OCI-LY7 (cell line): ENCODE measurements around the gene EPS8L2. TPM values are rescaled to one million over a fixed set of nuclear protein-coding genes. Genes with fewer than 3 reads are reported as not detected.

Source experiments
- BruUV-seq: library from RNA; stranded (reverse); fragments of 400-500 nt; replicated peaks from 2 replicates; lab custom pipeline; 2021; lab: Mats Ljungman, UMichigan
- CTCF ChIA-PET: fragments of 300-600 bp; sonication (Branson Sonifier 250); formaldehyde crosslinking; loops from one replicate; lab custom pipeline; 2022; ENCODE audit warnings: antibody characterized with exemption; ENCODE audit not compliant: unreplicated experiment; lab: Charles Lee
- POLR2A ChIA-PET: fragments of 300-600 bp; sonication (Branson Sonifier 250); formaldehyde crosslinking; loops from one replicate; lab custom pipeline; 2022; ENCODE audit warnings: antibody characterized with exemption; lab: Charles Lee
- DNase-seq: peaks from one replicate; pipeline ENCODE4 v3.0.0-alpha.2; 2015; ENCODE audit warnings: low spot score
- H2AFZ ChIP-seq: fragments of 200-600 bp; sonication (generic), shearing (Covaris generic); 2 replicates; pipeline ENCODE4 v1.6.1; 2014; ENCODE audit warnings: mild to moderate bottlenecking, antibody characterized with exemption, low read length, moderate library complexity
- H3K27ac ChIP-seq: fragments of 200-600 bp; sonication (generic); 2 replicates; pipeline ENCODE4 v1.5.1; 2014; ENCODE audit warnings: mixed run types, low read depth, mild to moderate bottlenecking, moderate library complexity, low read length, inconsistent platforms; ENCODE audit not compliant: poor library complexity, severe bottlenecking
- H3K36me3 ChIP-seq: fragments of 200-600 bp; sonication (generic); 2 replicates; pipeline ENCODE4 v1.6.1; 2014; ENCODE audit warnings: mild to moderate bottlenecking, antibody characterized with exemption, low read length, moderate library complexity, mixed read lengths; ENCODE audit not compliant: insufficient read depth
- H3K4me1 ChIP-seq: fragments of 200-600 bp; sonication (generic); 2 replicates; pipeline ENCODE4 v1.5.1; 2014; ENCODE audit warnings: mild to moderate bottlenecking, low read length; ENCODE audit not compliant: insufficient read depth, poor library complexity, severe bottlenecking
- H3K4me2 ChIP-seq: fragments of 200-600 bp; sonication (generic); 2 replicates; pipeline ENCODE4 v1.6.1; 2014; ENCODE audit warnings: mild to moderate bottlenecking, low read length
- H3K4me3 ChIP-seq: fragments of 200-600 bp; sonication (generic); 2 replicates; pipeline ENCODE4 v1.5.1; 2014; ENCODE audit warnings: mild to moderate bottlenecking, low read depth, low read length; ENCODE audit not compliant: poor library complexity, severe bottlenecking
- H3K79me2 ChIP-seq: fragments of 200-600 bp; sonication (generic); 2 replicates; pipeline ENCODE4 v1.6.1; 2016; ENCODE audit warnings: low read depth, mild to moderate bottlenecking, low read length, moderate library complexity, mixed read lengths; ENCODE audit not compliant: insufficient read depth
- H3K9me2 ChIP-seq: fragments of 200-600 bp; sonication (generic); 2 replicates; pipeline ENCODE4 v1.6.1; 2016; ENCODE audit warnings: mild to moderate bottlenecking, low read length, mixed read lengths; ENCODE audit not compliant: insufficient read depth
- H3K9me3 ChIP-seq: fragments of 200-600 bp; sonication (generic); 2 replicates; pipeline ENCODE4 v1.6.1; 2014; ENCODE audit warnings: mild to moderate bottlenecking, mixed run types, low read length, mixed read lengths
- H4K20me1 ChIP-seq: fragments of 200-600 bp; sonication (generic); 2 replicates; pipeline ENCODE4 v1.6.1; 2014; ENCODE audit warnings: mild to moderate bottlenecking, antibody characterized with exemption, low read length, moderate library complexity, mixed read lengths; ENCODE audit not compliant: insufficient read depth
- EZH2phosphoT487 ChIP-seq: fragments of 200-600 bp; sonication (generic); IDR thresholded peaks from 2 replicates; pipeline ENCODE4 v1.6.1; 2018; ENCODE audit warnings: low read depth, borderline replicate concordance, mild to moderate bottlenecking, mixed run types, antibody characterized with exemption, low read length, moderate library complexity, mixed read lengths
- intact Hi-C: fragments of 100-400 bp; cut with micrococcal nuclease; formaldehyde crosslinking; loops from one replicate; pipeline ENCODE4 v1.10.0; 2022; ENCODE audit not compliant: unreplicated experiment
- total RNA-seq, 2 experiments: library from RNA; depleted of rRNA in 1 of 2; stranded (reverse); fragments of >200 nt in 1 of 2; shearing (Covaris generic) in 1 of 2; gene quantifications; 2 replicates each; pipeline ENCODE4 v1.2.3, GENCODE V29; 2014 to 2022
- TF ChIP-seq, protein P1 (sequence below): fragments of 200-600 bp; sonication (generic); conservative IDR thresholded peaks from 2 replicates; pipeline ENCODE4 v1.5.1; 2014; ENCODE audit warnings: mild to moderate bottlenecking, antibody characterized with exemption, low read length, moderate library complexity, mixed read lengths

EPS8L2 gene
- total RNA-seq, 2 experiments from 2014 or later = 3.8 to 7.1 TPM

DNA sequence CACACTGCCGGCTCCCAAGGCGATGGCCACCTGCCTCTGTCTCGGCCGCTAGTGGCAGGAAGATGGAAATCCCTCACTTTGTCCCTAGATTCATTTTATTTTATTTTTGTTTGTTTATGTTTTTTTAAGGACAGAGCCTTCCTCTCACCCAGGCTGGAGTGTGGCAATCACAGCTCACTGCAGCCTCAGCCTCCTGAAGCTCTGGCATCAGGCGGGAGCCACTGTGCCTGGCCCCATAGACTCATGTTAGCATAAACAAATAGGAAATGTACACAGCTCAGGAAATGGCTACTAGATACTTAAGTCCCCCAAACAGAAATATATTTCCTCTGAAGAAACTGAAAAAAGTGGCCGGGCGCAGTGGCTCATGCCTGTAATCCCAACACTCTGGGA is 6.9 kb upstream of the EPS8L2 start:
- Histone ChIP-seq H3K79me2 (peaks cover 18% of the 10 kb centered on the region; the same call in 1 of the 2 replicates), H3K9me3 (no peaks in the 10 kb centered on the region), H3K27ac (no peak overlapping the region), H3K36me3 (peaks cover 3% of the 10 kb centered on the region; the same call in 1 of the 2 replicates), H3K4me2 (no peak overlapping the region), H3K4me3 (no peak overlapping the region), H2AFZ (no peak overlapping the region), H3K4me1 (peaks cover 22% of the 10 kb centered on the region), H4K20me1 (no peaks in the 10 kb centered on the region), H3K9me2 (no peaks in the 10 kb centered on the region)
- CTCF ChIA-PET = no interaction called here
- DNase-seq = no peak
- intact Hi-C loops = no loop called here
- no TSS peak for BruUV-seq
- TF ChIP-seq EZH2phosphoT487 = no peak
- TF ChIP-seq, protein P1, sequence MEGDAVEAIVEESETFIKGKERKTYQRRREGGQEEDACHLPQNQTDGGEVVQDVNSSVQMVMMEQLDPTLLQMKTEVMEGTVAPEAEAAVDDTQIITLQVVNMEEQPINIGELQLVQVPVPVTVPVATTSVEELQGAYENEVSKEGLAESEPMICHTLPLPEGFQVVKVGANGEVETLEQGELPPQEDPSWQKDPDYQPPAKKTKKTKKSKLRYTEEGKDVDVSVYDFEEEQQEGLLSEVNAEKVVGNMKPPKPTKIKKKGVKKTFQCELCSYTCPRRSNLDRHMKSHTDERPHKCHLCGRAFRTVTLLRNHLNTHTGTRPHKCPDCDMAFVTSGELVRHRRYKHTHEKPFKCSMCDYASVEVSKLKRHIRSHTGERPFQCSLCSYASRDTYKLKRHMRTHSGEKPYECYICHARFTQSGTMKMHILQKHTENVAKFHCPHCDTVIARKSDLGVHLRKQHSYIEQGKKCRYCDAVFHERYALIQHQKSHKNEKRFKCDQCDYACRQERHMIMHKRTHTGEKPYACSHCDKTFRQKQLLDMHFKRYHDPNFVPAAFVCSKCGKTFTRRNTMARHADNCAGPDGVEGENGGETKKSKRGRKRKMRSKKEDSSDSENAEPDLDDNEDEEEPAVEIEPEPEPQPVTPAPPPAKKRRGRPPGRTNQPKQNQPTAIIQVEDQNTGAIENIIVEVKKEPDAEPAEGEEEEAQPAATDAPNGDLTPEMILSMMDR = no peak
- POLR2A ChIA-PET = no interaction called here

DNA sequence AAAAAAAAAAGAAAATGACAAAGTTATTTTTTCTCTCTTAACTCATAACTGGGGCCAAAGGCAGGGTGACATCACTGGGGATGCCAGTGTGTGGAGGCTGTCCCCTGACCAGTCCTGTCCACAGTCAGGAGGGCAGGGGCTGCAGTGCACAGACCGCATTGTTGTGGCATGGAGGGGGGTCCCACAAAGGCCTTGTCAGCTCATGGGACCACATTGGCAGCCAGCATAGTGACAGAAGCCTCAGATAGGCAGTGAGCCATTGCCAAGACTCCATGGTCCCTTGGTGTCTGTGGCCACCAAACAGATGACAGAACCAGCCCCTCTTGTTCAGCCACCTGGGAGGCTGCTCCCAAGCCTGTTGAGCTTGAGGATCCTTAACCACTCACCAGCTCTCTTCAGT is 6.3 kb upstream of the EPS8L2 start:
- DNase-seq = no peak
- H3K79me2 ChIP-seq = peaks cover 17% of the 10 kb centered on the region; the same call in 1 of the 2 replicates
- H3K4me2 ChIP-seq = no peak overlapping the region
- TF ChIP-seq, protein P1 = no peak
- TF ChIP-seq EZH2phosphoT487 = no peak
- no peak overlapping the region for H3K4me3 ChIP-seq
- H3K4me1 ChIP-seq = peaks cover 20% of the 10 kb centered on the region
- H3K27ac ChIP-seq = no peak overlapping the region
- ChIA-PET POLR2A (no interaction called here), CTCF (interaction anchor here (0.6 kb wide), 1 partner anchor 13 kb away, joined by 4 read pairs; no protein-coding TSS in a partner anchor)
- BruUV-seq = no TSS peak
- intact Hi-C loops = no loop called here
- peaks cover 3% of the 10 kb centered on the region; the same call in 1 of the 2 replicates for H3K36me3 ChIP-seq
- no peak overlapping the region for H2AFZ ChIP-seq
- H3K9me3 ChIP-seq = no peaks in the 10 kb centered on the region
- H4K20me1 ChIP-seq = no peaks in the 10 kb centered on the region
- no peaks in the 10 kb centered on the region for H3K9me2 ChIP-seq

DNA sequence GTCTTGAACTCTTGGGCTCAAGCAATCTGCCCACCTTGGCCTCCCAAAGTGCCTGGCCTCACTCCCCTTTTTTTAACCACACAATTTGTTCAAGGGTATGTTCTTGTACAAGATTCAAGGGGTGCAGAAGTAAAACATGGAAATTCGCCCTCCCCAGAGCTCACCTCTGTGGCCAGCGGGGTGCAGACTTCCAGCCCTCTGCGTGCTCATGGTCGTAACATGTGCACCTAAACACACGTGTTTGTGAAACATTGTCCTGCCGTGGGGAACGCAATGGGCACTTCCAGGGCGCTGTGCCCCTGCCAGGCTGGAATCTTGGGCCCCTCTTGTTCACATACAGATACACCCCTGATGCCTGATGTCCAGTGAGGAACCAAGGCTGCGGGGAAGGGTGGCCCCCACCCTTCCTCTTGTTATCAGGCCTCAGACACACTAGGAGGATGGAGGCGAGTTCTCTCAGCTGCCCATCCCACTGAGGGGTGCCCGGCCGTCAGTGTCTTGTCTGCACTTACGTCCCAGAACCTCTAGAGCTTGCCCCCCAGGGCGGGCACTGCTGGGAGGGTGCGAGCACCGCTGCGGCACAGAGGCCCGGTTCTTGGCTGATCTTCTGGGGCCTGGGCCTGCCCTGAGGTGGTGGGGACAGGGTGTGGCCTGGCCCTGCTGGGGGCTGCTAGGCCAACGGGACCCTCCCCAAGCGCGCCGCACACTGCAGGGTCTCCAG is 4.1 kb upstream of the EPS8L2 start:
- Histone ChIP-seq H3K79me2 (peaks cover 9% of the 10 kb centered on the region; the same call in 1 of the 2 replicates), H3K9me3 (no peaks in the 10 kb centered on the region), H3K27ac (no peak overlapping the region), H3K4me3 (no peak overlapping the region), H2AFZ (no peak overlapping the region), H3K4me2 (no peak overlapping the region), H3K9me2 (no peaks in the 10 kb centered on the region), H4K20me1 (no peaks in the 10 kb centered on the region), H3K36me3 (peaks cover 3% of the 10 kb centered on the region; the same call in 1 of the 2 replicates), H3K4me1 (peaks cover 16% of the 10 kb centered on the region)
- intact Hi-C loops = no loop called here
- DNase-seq = no peak
- TF ChIP-seq EZH2phosphoT487 = no peak
- TF ChIP-seq, protein P1 = no peak
- POLR2A ChIA-PET = no interaction called here
- CTCF ChIA-PET = no interaction called here
- no TSS peak for BruUV-seq
